ENCODE measurements around the gene LCA5.

The LCA5 gene

GRCh38 chr6:79536954-79537747 is at the start of gene LCA5 (continued):
- TF ChIP-seq, protein P1, sequence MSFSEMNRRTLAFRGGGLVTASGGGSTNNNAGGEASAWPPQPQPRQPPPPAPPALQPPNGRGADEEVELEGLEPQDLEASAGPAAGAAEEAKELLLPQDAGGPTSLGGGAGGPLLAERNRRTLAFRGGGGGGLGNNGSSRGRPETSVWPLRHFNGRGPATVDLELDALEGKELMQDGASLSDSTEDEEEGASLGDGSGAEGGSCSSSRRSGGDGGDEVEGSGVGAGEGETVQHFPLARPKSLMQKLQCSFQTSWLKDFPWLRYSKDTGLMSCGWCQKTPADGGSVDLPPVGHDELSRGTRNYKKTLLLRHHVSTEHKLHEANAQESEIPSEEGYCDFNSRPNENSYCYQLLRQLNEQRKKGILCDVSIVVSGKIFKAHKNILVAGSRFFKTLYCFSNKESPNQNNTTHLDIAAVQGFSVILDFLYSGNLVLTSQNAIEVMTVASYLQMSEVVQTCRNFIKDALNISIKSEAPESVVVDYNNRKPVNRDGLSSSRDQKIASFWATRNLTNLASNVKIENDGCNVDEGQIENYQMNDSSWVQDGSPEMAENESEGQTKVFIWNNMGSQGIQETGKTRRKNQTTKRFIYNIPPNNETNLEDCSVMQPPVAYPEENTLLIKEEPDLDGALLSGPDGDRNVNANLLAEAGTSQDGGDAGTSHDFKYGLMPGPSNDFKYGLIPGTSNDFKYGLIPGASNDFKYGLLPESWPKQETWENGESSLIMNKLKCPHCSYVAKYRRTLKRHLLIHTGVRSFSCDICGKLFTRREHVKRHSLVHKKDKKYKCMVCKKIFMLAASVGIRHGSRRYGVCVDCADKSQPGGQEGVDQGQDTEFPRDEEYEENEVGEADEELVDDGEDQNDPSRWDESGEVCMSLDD (tag by site-specific recombination; IDR thresholded peaks at IDR 0.05): peak; percentile 62; the same call in 1 of the 2 replicates
- TF ChIP-seq ZFP69B (tag by site-specific recombination; IDR thresholded peaks at IDR 0.05) (peak; percentile 83; the same call in 1 of the 2 replicates), ZNF16 (tag by site-specific recombination; IDR thresholded peaks at IDR 0.05; ENCODE audit: low read depth) (no peak), GFI1B (tag by site-specific recombination; IDR thresholded peaks at IDR 0.05) (no peak), SP3 (tag by site-specific recombination; IDR thresholded peaks at IDR 0.05) (peak; percentile 89), TCF7L2 (IDR thresholded peaks at IDR 0.05; ENCODE audit: borderline replicate concordance, low read depth, low read length) (no peak; the same call in 1 of the 2 replicates), ZNF776 (tag by site-specific recombination; IDR thresholded peaks at IDR 0.05; ENCODE audit: borderline replicate concordance) (no peak), ZNF610 (tag by site-specific recombination; IDR thresholded peaks at IDR 0.05; ENCODE audit: borderline replicate concordance) (0 out of 2 replicates have a peak, but pooled peaks have one; percentile 21), ZNF585B (tag by site-specific recombination; IDR thresholded peaks at IDR 0.05) (no peak), ZNF18 (tag by site-specific recombination; IDR thresholded peaks at IDR 0.05) (no peak), KLF8 (tag by site-specific recombination; IDR thresholded peaks at IDR 0.05) (peak; percentile 81; the same call in 1 of the 2 replicates), MZF1 (tag by site-specific recombination; IDR thresholded peaks at IDR 0.05; ENCODE audit: borderline replicate concordance) (peak; percentile 21; the same call in 1 of the 2 replicates), ZBTB48 (tag by site-specific recombination; IDR thresholded peaks at IDR 0.05) (peak; percentile 91), ZNF184 (tag by site-specific recombination; IDR thresholded peaks at IDR 0.05) (no peak), ZNF223 (tag by site-specific recombination; IDR thresholded peaks at IDR 0.05) (no peak), ZBTB11 (tag by site-specific recombination; conservative IDR thresholded peaks at IDR 0.05; ENCODE audit: low read depth) (no peak; the same call in 1 of the 2 replicates), KLF16 (tag by site-specific recombination; IDR thresholded peaks at IDR 0.05) (peak; percentile 91), ZNF214 (tag by site-specific recombination; IDR thresholded peaks at IDR 0.05; ENCODE audit: borderline replicate concordance) (no peak), ZNF132 (tag by site-specific recombination; IDR thresholded peaks at IDR 0.05; ENCODE audit: borderline replicate concordance) (no peak), ZNF292 (tag by site-specific recombination; IDR thresholded peaks at IDR 0.05; ENCODE audit: borderline replicate concordance, low read depth) (no peak), KLF9 (tag by site-specific recombination; IDR thresholded peaks at IDR 0.05; ENCODE audit: low read depth) (peak; percentile 97), ZNF341 (tag by site-specific recombination; IDR thresholded peaks at IDR 0.05; ENCODE audit: low read depth) (peak; percentile 80), GLIS2 (tag by site-specific recombination; IDR thresholded peaks at IDR 0.05) (peak; percentile 88), ZNF510 (tag by site-specific recombination; IDR thresholded peaks at IDR 0.05; ENCODE audit: insufficient replicate concordance) (no peak), HOXC10 (CRISPR knock-in tag; IDR thresholded peaks at IDR 0.05) (no peak)
- TF ChIP-seq, protein P2, sequence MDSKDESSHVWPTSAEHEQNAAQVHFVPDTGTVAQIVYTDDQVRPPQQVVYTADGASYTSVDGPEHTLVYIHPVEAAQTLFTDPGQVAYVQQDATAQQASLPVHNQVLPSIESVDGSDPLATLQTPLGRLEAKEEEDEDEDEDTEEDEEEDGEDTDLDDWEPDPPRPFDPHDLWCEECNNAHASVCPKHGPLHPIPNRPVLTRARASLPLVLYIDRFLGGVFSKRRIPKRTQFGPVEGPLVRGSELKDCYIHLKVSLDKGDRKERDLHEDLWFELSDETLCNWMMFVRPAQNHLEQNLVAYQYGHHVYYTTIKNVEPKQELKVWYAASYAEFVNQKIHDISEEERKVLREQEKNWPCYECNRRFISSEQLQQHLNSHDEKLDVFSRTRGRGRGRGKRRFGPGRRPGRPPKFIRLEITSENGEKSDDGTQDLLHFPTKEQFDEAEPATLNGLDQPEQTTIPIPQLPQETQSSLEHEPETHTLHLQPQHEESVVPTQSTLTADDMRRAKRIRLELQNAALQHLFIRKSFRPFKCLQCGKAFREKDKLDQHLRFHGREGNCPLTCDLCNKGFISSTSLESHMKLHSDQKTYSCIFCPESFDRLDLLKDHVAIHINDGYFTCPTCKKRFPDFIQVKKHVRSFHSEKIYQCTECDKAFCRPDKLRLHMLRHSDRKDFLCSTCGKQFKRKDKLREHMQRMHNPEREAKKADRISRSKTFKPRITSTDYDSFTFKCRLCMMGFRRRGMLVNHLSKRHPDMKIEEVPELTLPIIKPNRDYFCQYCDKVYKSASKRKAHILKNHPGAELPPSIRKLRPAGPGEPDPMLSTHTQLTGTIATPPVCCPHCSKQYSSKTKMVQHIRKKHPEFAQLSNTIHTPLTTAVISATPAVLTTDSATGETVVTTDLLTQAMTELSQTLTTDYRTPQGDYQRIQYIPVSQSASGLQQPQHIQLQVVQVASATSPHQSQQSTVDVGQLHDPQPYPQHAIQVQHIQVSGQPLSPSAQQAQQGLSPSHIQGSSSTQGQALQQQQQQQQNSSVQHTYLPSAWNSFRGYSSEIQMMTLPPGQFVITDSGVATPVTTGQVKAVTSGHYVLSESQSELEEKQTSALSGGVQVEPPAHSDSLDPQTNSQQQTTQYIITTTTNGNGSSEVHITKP (tag by site-specific recombination; IDR thresholded peaks at IDR 0.05): peak; percentile 61
- TF ChIP-seq, protein P3, sequence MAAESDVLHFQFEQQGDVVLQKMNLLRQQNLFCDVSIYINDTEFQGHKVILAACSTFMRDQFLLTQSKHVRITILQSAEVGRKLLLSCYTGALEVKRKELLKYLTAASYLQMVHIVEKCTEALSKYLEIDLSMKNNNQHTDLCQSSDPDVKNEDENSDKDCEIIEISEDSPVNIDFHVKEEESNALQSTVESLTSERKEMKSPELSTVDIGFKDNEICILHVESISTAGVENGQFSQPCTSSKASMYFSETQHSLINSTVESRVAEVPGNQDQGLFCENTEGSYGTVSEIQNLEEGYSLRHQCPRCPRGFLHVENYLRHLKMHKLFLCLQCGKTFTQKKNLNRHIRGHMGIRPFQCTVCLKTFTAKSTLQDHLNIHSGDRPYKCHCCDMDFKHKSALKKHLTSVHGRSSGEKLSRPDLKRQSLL (tag by site-specific recombination; IDR thresholded peaks at IDR 0.05): peak; percentile 89

Measured in HEK293 (cell line).